ENCODE data around the gene DIAPH3.

Gene DIAPH3

GRCh38 chr13:59861676-59862075 is 302.1 kb downstream of the DIAPH3 start:
- H3K4me1 ChIP-seq (ENCODE audit: control insufficient read depth, insufficient read depth, low read length) = peaks cover 1% of the 10 kb centered on the region; the same call in 1 of the 2 replicates
- H3K27me3 ChIP-seq (ENCODE audit: control insufficient read depth, insufficient read depth, low read length) = no peaks in the 10 kb centered on the region
- DNase-seq (ENCODE audit: low read depth, low spot score) = no peak
- no peaks in the 10 kb centered on the region for H3K36me3 ChIP-seq (ENCODE audit: control insufficient read depth, insufficient read depth, low read length)
- H3K9me3 ChIP-seq (ENCODE audit: control insufficient read depth, insufficient read depth, low read length) = no peaks in the 10 kb centered on the region
- 100% methylated on average over 3 of the region's 4 CpGs for WGBS (ENCODE audit: insufficient coverage, insufficient read length)
- H3K27ac ChIP-seq (ENCODE audit: low read length) = no peak overlapping the region
- no peak overlapping the region for H3K4me3 ChIP-seq (ENCODE audit: low read length)

GRCh38 chr13:59856281-59856810 is 307.4 kb downstream of the DIAPH3 start:
- Histone ChIP-seq H3K4me3 (ENCODE audit: low read length) (no peak overlapping the region), H3K9me3 (ENCODE audit: control insufficient read depth, insufficient read depth, low read length) (no peaks in the 10 kb centered on the region), H3K27ac (ENCODE audit: low read length) (no peak overlapping the region), H3K4me1 (ENCODE audit: control insufficient read depth, insufficient read depth, low read length) (no peaks in the 10 kb centered on the region), H3K36me3 (ENCODE audit: control insufficient read depth, insufficient read depth, low read length) (no peaks in the 10 kb centered on the region), H3K27me3 (ENCODE audit: control insufficient read depth, insufficient read depth, low read length) (no peaks in the 10 kb centered on the region)
- DNase-seq (ENCODE audit: low read depth, low spot score) = no peak

GRCh38 chr13:59846845-59847620 is 316.7 kb downstream of the DIAPH3 start:
- no peaks in the 10 kb centered on the region for H3K4me1 ChIP-seq (ENCODE audit: control insufficient read depth, insufficient read depth, low read length)
- WGBS (ENCODE audit: insufficient coverage, insufficient read length) = no CpG with 5 or more reads among the region's 2 CpGs
- H3K36me3 ChIP-seq (ENCODE audit: control insufficient read depth, insufficient read depth, low read length) = no peaks in the 10 kb centered on the region
- DNase-seq (ENCODE audit: low read depth, low spot score) = no peak
- H3K9me3 ChIP-seq (ENCODE audit: control insufficient read depth, insufficient read depth, low read length) = no peaks in the 10 kb centered on the region
- no peak overlapping the region for H3K27ac ChIP-seq (ENCODE audit: low read length)
- H3K4me3 ChIP-seq (ENCODE audit: low read length) = no peak overlapping the region
- no peaks in the 10 kb centered on the region for H3K27me3 ChIP-seq (ENCODE audit: control insufficient read depth, insufficient read depth, low read length)

GRCh38 chr13:59843040-59843439 is 320.7 kb downstream of the DIAPH3 start:
- Histone ChIP-seq H3K27ac (ENCODE audit: low read length) (no peak overlapping the region), H3K9me3 (ENCODE audit: control insufficient read depth, insufficient read depth, low read length) (no peaks in the 10 kb centered on the region), H3K36me3 (ENCODE audit: control insufficient read depth, insufficient read depth, low read length) (no peaks in the 10 kb centered on the region), H3K4me3 (ENCODE audit: low read length) (no peak overlapping the region), H3K4me1 (ENCODE audit: control insufficient read depth, insufficient read depth, low read length) (no peaks in the 10 kb centered on the region), H3K27me3 (ENCODE audit: control insufficient read depth, insufficient read depth, low read length) (no peaks in the 10 kb centered on the region)
- WGBS (ENCODE audit: insufficient coverage, insufficient read length) = no CpG with 5 or more reads among the region's 3 CpGs
- no peak for DNase-seq (ENCODE audit: low read depth, low spot score)

- no peak overlapping the region for H3K4me3 ChIP-seq (ENCODE audit: low read length)
- DNase-seq (ENCODE audit: low read depth, low spot score) = no peak
- H3K36me3 ChIP-seq (ENCODE audit: control insufficient read depth, insufficient read depth, low read length) = no peaks in the 10 kb centered on the region
- WGBS (ENCODE audit: insufficient coverage, insufficient read length) = no CpG with 5 or more reads among the region's 4 CpGs
- no peaks in the 10 kb centered on the region for H3K27me3 ChIP-seq (ENCODE audit: control insufficient read depth, insufficient read depth, low read length)
- H3K4me1 ChIP-seq (ENCODE audit: control insufficient read depth, insufficient read depth, low read length) = no peaks in the 10 kb centered on the region
- no peaks in the 10 kb centered on the region for H3K9me3 ChIP-seq (ENCODE audit: control insufficient read depth, insufficient read depth, low read length)
- H3K27ac ChIP-seq (ENCODE audit: low read length) = no peak overlapping the region
These were observed 321.2 kb downstream of the DIAPH3 start for GRCh38 chr13:59842507-59842906.

GRCh38 chr13:59839186-59839585 is 324.5 kb downstream of the DIAPH3 start:
- WGBS (ENCODE audit: insufficient coverage, insufficient read length) = no CpG with 5 or more reads among the region's 2 CpGs
- Histone ChIP-seq H3K4me3 (ENCODE audit: low read length) (no peak overlapping the region), H3K36me3 (ENCODE audit: control insufficient read depth, insufficient read depth, low read length) (no peaks in the 10 kb centered on the region), H3K27me3 (ENCODE audit: control insufficient read depth, insufficient read depth, low read length) (no peaks in the 10 kb centered on the region), H3K27ac (ENCODE audit: low read length) (no peak overlapping the region), H3K9me3 (ENCODE audit: control insufficient read depth, insufficient read depth, low read length) (no peaks in the 10 kb centered on the region), H3K4me1 (ENCODE audit: control insufficient read depth, insufficient read depth, low read length) (no peaks in the 10 kb centered on the region)
- DNase-seq (ENCODE audit: low read depth, low spot score) = no peak

GRCh38 chr13:59837101-59837500 is 326.6 kb downstream of the DIAPH3 start:
- Histone ChIP-seq H3K9me3 (ENCODE audit: control insufficient read depth, insufficient read depth, low read length) (no peaks in the 10 kb centered on the region), H3K27me3 (ENCODE audit: control insufficient read depth, insufficient read depth, low read length) (no peaks in the 10 kb centered on the region), H3K36me3 (ENCODE audit: control insufficient read depth, insufficient read depth, low read length) (no peaks in the 10 kb centered on the region), H3K4me3 (ENCODE audit: low read length) (no peak overlapping the region), H3K27ac (ENCODE audit: low read length) (no peak overlapping the region), H3K4me1 (ENCODE audit: control insufficient read depth, insufficient read depth, low read length) (no peaks in the 10 kb centered on the region)
- WGBS (ENCODE audit: insufficient coverage, insufficient read length) = no CpG with 5 or more reads among the region's 3 CpGs
- DNase-seq (ENCODE audit: low read depth, low spot score) = no peak

- Histone ChIP-seq H3K9me3 (ENCODE audit: control insufficient read depth, insufficient read depth, low read length) (no peaks in the 10 kb centered on the region), H3K4me3 (ENCODE audit: low read length) (no peak overlapping the region), H3K27ac (ENCODE audit: low read length) (no peak overlapping the region), H3K4me1 (ENCODE audit: control insufficient read depth, insufficient read depth, low read length) (no peaks in the 10 kb centered on the region), H3K36me3 (ENCODE audit: control insufficient read depth, insufficient read depth, low read length) (no peaks in the 10 kb centered on the region), H3K27me3 (ENCODE audit: control insufficient read depth, insufficient read depth, low read length) (no peaks in the 10 kb centered on the region)
- no peak for DNase-seq (ENCODE audit: low read depth, low spot score)
- WGBS (ENCODE audit: insufficient coverage, insufficient read length) = 100% methylated on average over 1 of the region's 2 CpGs
These were observed 328.2 kb downstream of the DIAPH3 start for GRCh38 chr13:59835569-59835968.

GRCh38 chr13:59834801-59835200 is 328.9 kb downstream of the DIAPH3 start:
- DNase-seq (ENCODE audit: low read depth, low spot score) = no peak
- H3K4me1 ChIP-seq (ENCODE audit: control insufficient read depth, insufficient read depth, low read length) = no peaks in the 10 kb centered on the region

GRCh38 chr13:59829690-59830089 is 334.0 kb downstream of the DIAPH3 start:
- H3K9me3 ChIP-seq (ENCODE audit: control insufficient read depth, insufficient read depth, low read length) = no peaks in the 10 kb centered on the region
- H3K27ac ChIP-seq (ENCODE audit: low read length) = no peak overlapping the region
- no peaks in the 10 kb centered on the region for H3K36me3 ChIP-seq (ENCODE audit: control insufficient read depth, insufficient read depth, low read length)
- H3K27me3 ChIP-seq (ENCODE audit: control insufficient read depth, insufficient read depth, low read length) = no peaks in the 10 kb centered on the region
- DNase-seq (ENCODE audit: low read depth, low spot score) = no peak
- no peaks in the 10 kb centered on the region for H3K4me1 ChIP-seq (ENCODE audit: control insufficient read depth, insufficient read depth, low read length)
- no peak overlapping the region for H3K4me3 ChIP-seq (ENCODE audit: low read length)

More at GRCh38 chr13:59834801-59835200, 328.9 kb downstream of the DIAPH3 start:
- H3K36me3 ChIP-seq (ENCODE audit: control insufficient read depth, insufficient read depth, low read length) = no peaks in the 10 kb centered on the region
- no peaks in the 10 kb centered on the region for H3K9me3 ChIP-seq (ENCODE audit: control insufficient read depth, insufficient read depth, low read length)
- H3K4me3 ChIP-seq (ENCODE audit: low read length) = no peak overlapping the region
- H3K27ac ChIP-seq (ENCODE audit: low read length) = no peak overlapping the region
- no peaks in the 10 kb centered on the region for H3K27me3 ChIP-seq (ENCODE audit: control insufficient read depth, insufficient read depth, low read length)

- Histone ChIP-seq H3K4me1 (ENCODE audit: control insufficient read depth, insufficient read depth, low read length) (no peaks in the 10 kb centered on the region), H3K4me3 (ENCODE audit: low read length) (no peak overlapping the region), H3K27me3 (ENCODE audit: control insufficient read depth, insufficient read depth, low read length) (no peaks in the 10 kb centered on the region), H3K9me3 (ENCODE audit: control insufficient read depth, insufficient read depth, low read length) (no peaks in the 10 kb centered on the region), H3K36me3 (ENCODE audit: control insufficient read depth, insufficient read depth, low read length) (no peaks in the 10 kb centered on the region), H3K27ac (ENCODE audit: low read length) (no peak overlapping the region)
- no peak for DNase-seq (ENCODE audit: low read depth, low spot score)
- WGBS (ENCODE audit: insufficient coverage, insufficient read length) = no CpG with 5 or more reads among the region's 1 CpG
These were observed 340.2 kb downstream of the DIAPH3 start for GRCh38 chr13:59823486-59823885.
